GM23248 (cell line): Measurements from ENCODE around the gene SNX27.

Source experiments
- EZH2 ChIP-seq: fragments of 200-600 bp; sonication (generic); IDR thresholded peaks from 2 replicates; pipeline ENCODE4 v1.6.1; 2018; ENCODE audit warnings: antibody characterized with exemption, mild to moderate bottlenecking; ENCODE audit not compliant: insufficient read depth, poor library complexity, severe bottlenecking
- EZH2phosphoT487 ChIP-seq: fragments of 200-600 bp; sonication (generic); IDR thresholded peaks from 2 replicates; pipeline ENCODE4 v1.6.1; 2018; ENCODE audit warnings: antibody characterized with exemption, moderate library complexity, mild to moderate bottlenecking, low read depth; ENCODE audit not compliant: insufficient read depth

GRCh38 chr1:151705753-151706463 is 94.1 kb downstream of the SNX27 start:
- TF ChIP-seq EZH2: no peak
- TF ChIP-seq EZH2phosphoT487: no peak
